8988T (cell line): Measurements from ENCODE around the gene CRCP.

Experiments
- DNase-seq: peaks from one replicate; pipeline ENCODE4 v3.0.0; 2011

The CRCP gene

DNA sequence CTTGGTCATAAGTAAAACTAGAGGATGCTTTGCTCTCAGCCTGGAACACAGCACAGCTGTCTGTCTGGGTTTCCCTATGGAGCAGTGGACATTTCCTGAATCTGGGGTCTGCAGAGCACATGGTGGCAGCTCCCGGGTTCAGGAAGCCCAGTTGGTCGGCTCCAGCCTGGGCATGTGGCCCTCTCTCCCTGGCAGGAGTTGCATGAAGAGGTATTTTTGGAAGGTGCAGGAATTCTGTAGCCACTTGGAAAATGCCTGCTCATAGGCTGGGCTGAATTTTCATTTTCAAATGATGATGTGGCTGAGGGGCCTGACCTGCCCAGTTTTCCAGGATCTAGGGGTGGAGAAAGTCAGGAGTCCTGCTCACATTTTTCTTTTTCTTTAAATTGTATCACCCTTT lies 83.8 kb downstream of the CRCP start:
- no peak for DNase-seq

DNA sequence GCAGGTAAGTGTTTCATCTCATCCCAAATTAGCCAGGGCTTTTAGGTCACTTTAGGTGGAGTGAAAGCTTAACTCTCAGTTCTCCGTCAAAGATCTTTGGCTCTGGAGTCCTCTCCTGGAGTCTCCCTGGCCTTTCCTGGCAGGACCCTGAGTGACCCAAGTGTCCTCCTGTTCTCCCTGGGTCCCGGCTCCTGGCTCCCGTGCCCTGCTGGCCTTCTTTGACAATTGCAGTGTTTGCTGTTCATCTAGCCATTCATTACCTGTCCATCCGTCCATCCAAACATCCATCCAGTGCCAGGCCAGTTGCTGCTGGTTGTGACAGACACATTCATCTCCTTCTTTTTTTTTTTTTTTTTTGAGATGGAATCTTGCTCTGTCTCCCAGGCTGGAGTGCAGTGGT lies 84.3 kb downstream of the CRCP start:
- DNase-seq, result no peak

DNA sequence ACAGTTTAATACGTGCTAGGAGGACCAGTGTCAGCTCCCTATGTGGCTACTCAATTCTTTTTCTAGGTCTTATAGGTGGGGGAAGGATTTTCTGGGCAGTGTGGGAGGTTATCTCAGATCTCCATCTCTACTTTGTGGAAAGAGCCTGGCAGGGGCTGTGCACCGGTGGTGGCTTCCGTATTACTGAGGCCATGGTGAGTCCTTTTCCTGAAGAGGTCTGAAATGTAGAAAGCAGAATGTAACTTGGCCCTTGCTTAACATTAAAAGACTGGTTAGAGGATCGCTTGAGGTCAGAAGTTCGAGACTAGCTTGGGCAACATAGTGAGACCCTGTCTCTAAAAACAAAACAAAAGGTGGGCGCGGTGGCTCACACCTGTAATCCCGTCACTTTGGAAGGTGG lies 87.8 kb downstream of the CRCP start:
- no peak for DNase-seq
